GM23248 (cell line): ENCODE results near the gene CSTPP1. TPM values are rescaled to one million over a fixed set of nuclear protein-coding genes. Genes with fewer than 3 reads are reported as not detected.

Experiments used
- DNase-seq: peaks from one replicate; pipeline ENCODE4 v3.0.0-alpha.2; 2015
- H2AFZ ChIP-seq: fragments of 200-600 bp; sonication (generic); 2 replicates; pipeline ENCODE4 v1.6.1; 2016; ENCODE audit warnings: antibody characterized with exemption
- H3F3A ChIP-seq: fragments of 200-600 bp; sonication (generic); 2 replicates; pipeline ENCODE4 v1.6.1; 2016; ENCODE audit warnings: mild to moderate bottlenecking, antibody characterized with exemption, mixed run types; ENCODE audit not compliant: insufficient read depth
- H3K27ac ChIP-seq: fragments of 200-600 bp; sonication (generic); 2 replicates; pipeline ENCODE4 v1.5.1; 2016; ENCODE audit warnings: mild to moderate bottlenecking
- H3K27me3 ChIP-seq: fragments of 200-600 bp; sonication (generic); replicated peaks from 2 replicates; pipeline ENCODE4 v1.6.1; 2016; ENCODE audit warnings: mild to moderate bottlenecking; ENCODE audit not compliant: insufficient read depth
- H3K36me3 ChIP-seq: fragments of 200-600 bp; sonication (generic); 2 replicates; pipeline ENCODE4 v1.6.1; 2016; ENCODE audit warnings: low read depth, mild to moderate bottlenecking
- H3K4me1 ChIP-seq: fragments of 200-600 bp; sonication (generic); 2 replicates; pipeline ENCODE4 v1.6.1; 2016; ENCODE audit warnings: mild to moderate bottlenecking; ENCODE audit not compliant: insufficient read depth
- H3K4me2 ChIP-seq: fragments of 200-600 bp; sonication (generic); one replicate; pipeline ENCODE4 v1.6.1; 2016; ENCODE audit warnings: mild to moderate bottlenecking; ENCODE audit not compliant: unreplicated experiment
- H3K4me3 ChIP-seq: fragments of 200-600 bp; sonication (generic); 2 replicates; pipeline ENCODE4 v1.5.1; 2016; ENCODE audit warnings: mild to moderate bottlenecking
- H3K79me2 ChIP-seq: fragments of 200-600 bp; sonication (generic); 2 replicates; pipeline ENCODE4 v1.6.1; 2016; ENCODE audit warnings: mild to moderate bottlenecking; ENCODE audit not compliant: insufficient read depth
- H3K9ac ChIP-seq: fragments of 200-600 bp; sonication (generic); 2 replicates; pipeline ENCODE4 v1.6.1; 2016; ENCODE audit warnings: mild to moderate bottlenecking
- H3K9me2 ChIP-seq: fragments of 200-600 bp; sonication (generic); 2 replicates; pipeline ENCODE4 v1.6.1; 2016; ENCODE audit warnings: mixed run types, mild to moderate bottlenecking, moderate library complexity; ENCODE audit not compliant: insufficient read depth
- H3K9me3 ChIP-seq: fragments of 200-600 bp; sonication (generic); one replicate; pipeline ENCODE4 v1.6.1; 2017; ENCODE audit warnings: low read depth
- H4K20me1 ChIP-seq: fragments of 200-600 bp; sonication (generic); 2 replicates; pipeline ENCODE4 v1.6.0; 2016; ENCODE audit not compliant: insufficient read depth
- EZH2 ChIP-seq: fragments of 200-600 bp; sonication (generic); IDR thresholded peaks from 2 replicates; pipeline ENCODE4 v1.6.1; 2018; ENCODE audit warnings: antibody characterized with exemption, mild to moderate bottlenecking; ENCODE audit not compliant: insufficient read depth, poor library complexity, severe bottlenecking
- EZH2phosphoT487 ChIP-seq: fragments of 200-600 bp; sonication (generic); IDR thresholded peaks from 2 replicates; pipeline ENCODE4 v1.6.1; 2018; ENCODE audit warnings: antibody characterized with exemption, moderate library complexity, mild to moderate bottlenecking, low read depth; ENCODE audit not compliant: insufficient read depth
- WGBS, 2 experiments: methylation state at CpG; one replicate each; pipeline ENCODE4 v1.1.6; 2015 to 2017; ENCODE audit warnings: low lambda C conversion rate in 2 of 2, low coverage in 1 of 2; ENCODE audit errors: missing lambda C conversion rate in 2 of 2; 5-methylcytosine and 5-hydroxymethylcytosine counted together
- in situ Hi-C: fragments of 300-500 bp; cut with MboI; formaldehyde crosslinking; loops from 2 replicates; pipeline ENCODE4 v1.15.0; 2020
- polyA plus RNA-seq: library from polyadenylated mRNA; unstranded; fragments of >200 nt; fragmentation: Nextera tagmentation; extraction: Ambion mirVana; gene quantifications from 2 replicates; pipeline ENCODE4 v1.2.1, GENCODE V29; 2016
- total RNA-seq: library from RNA; depleted of rRNA; stranded (reverse); fragments of >200 nt; shearing (Covaris generic); gene quantifications from 2 replicates; pipeline ENCODE4 v1.2.3, GENCODE V29; 2014

The CSTPP1 gene
- total and polyA plus RNA-seq, 2 experiments from 2014 or later, result 21.7 to 39.9 TPM

- Histone ChIP-seq H3F3A (peaks cover 6% of the 10 kb centered on the region; the same call in 1 of the 2 replicates), H3K27me3 (no peaks in the 10 kb centered on the region), H3K27ac (no peak overlapping the region), H3K9me3 (no peaks in the 10 kb centered on the region), H3K4me1 (no peaks in the 10 kb centered on the region), H4K20me1 (no peaks in the 10 kb centered on the region), H3K9me2 (no peaks in the 10 kb centered on the region), H3K4me2 (no peak overlapping the region), H3K9ac (no peak overlapping the region), H3K4me3 (no peak overlapping the region), H3K36me3 (0 out of 2 replicates have a peak, but pooled peaks cover 3% of the 10 kb centered on the region), H3K79me2 (peaks cover 3% of the 10 kb centered on the region), H2AFZ (no peak overlapping the region)
- WGBS, 2 experiments, result 36 to 46% methylated on average over 9 of the region's 9 CpGs
- in situ Hi-C loops, result no loop called here
- DNase-seq, result peak; percentile 35
- TF ChIP-seq EZH2 (no peak), EZH2phosphoT487 (no peak)
These were observed 225.3 kb downstream of the CSTPP1 start for GRCh38 chr11:47161890-47162289.

GRCh38 chr11:47162426-47162825 is 225.9 kb downstream of the CSTPP1 start:
- H3K9me3 ChIP-seq, result no peaks in the 10 kb centered on the region
- no peak overlapping the region for H3K27ac ChIP-seq
- H3K9me2 ChIP-seq, result no peaks in the 10 kb centered on the region
- no peaks in the 10 kb centered on the region for H3K4me1 ChIP-seq
- H3K4me3 ChIP-seq, result no peak overlapping the region
- peaks cover 6% of the 10 kb centered on the region; the same call in 1 of the 2 replicates for H3F3A ChIP-seq
- peaks cover 4% of the 10 kb centered on the region; the same call in 1 of the 2 replicates for H3K36me3 ChIP-seq
- WGBS, 2 experiments, result 63 to 66% methylated on average over 5 of the region's 5 CpGs
- TF ChIP-seq EZH2phosphoT487 (no peak), EZH2 (no peak)
- H3K9ac ChIP-seq, result no peak overlapping the region
- no peaks in the 10 kb centered on the region for H4K20me1 ChIP-seq
- DNase-seq, result no peak
- H3K79me2 ChIP-seq, result peaks cover 9% of the 10 kb centered on the region
- H2AFZ ChIP-seq, result no peak overlapping the region
- in situ Hi-C loops, result no loop called here
- H3K4me2 ChIP-seq, result no peak overlapping the region
- no peaks in the 10 kb centered on the region for H3K27me3 ChIP-seq

- Histone ChIP-seq H3K4me3 (no peak overlapping the region), H3F3A (peaks cover 6% of the 10 kb centered on the region; the same call in 1 of the 2 replicates), H3K27ac (no peak overlapping the region), H3K4me2 (no peak overlapping the region), H2AFZ (no peak overlapping the region), H3K9ac (no peak overlapping the region), H3K36me3 (peaks cover 12% of the 10 kb centered on the region; the same call in 1 of the 2 replicates), H3K4me1 (no peaks in the 10 kb centered on the region), H3K9me2 (no peaks in the 10 kb centered on the region), H3K27me3 (no peaks in the 10 kb centered on the region), H4K20me1 (no peaks in the 10 kb centered on the region), H3K9me3 (no peaks in the 10 kb centered on the region), H3K79me2 (peaks cover 16% of the 10 kb centered on the region)
- DNase-seq, result no peak
- TF ChIP-seq EZH2 (no peak), EZH2phosphoT487 (no peak)
- 52 to 54% methylated on average over 3 of the region's 3 CpGs for WGBS, 2 experiments
- in situ Hi-C loops, result no loop called here
These were observed 226.6 kb downstream of the CSTPP1 start for GRCh38 chr11:47163193-47163592.

GRCh38 chr11:47163898-47164297 is 227.3 kb downstream of the CSTPP1 start:
- in situ Hi-C loops, result no loop called here
- no peaks in the 10 kb centered on the region for H4K20me1 ChIP-seq
- WGBS, 2 experiments, result 78 to 82% methylated on average over 15 of the region's 15 CpGs

More at GRCh38 chr11:47163898-47164297, 227.3 kb downstream of the CSTPP1 start:
- no peaks in the 10 kb centered on the region for H3K4me1 ChIP-seq
- no peaks in the 10 kb centered on the region for H3K9me2 ChIP-seq
- TF ChIP-seq EZH2phosphoT487 (no peak), EZH2 (no peak)
- H2AFZ ChIP-seq, result no peak overlapping the region
- H3K36me3 ChIP-seq, result peaks cover 19% of the 10 kb centered on the region; the same call in 1 of the 2 replicates
- H3K4me2 ChIP-seq, result no peak overlapping the region
- no peak overlapping the region for H3K4me3 ChIP-seq
- H3K79me2 ChIP-seq, result peaks cover 23% of the 10 kb centered on the region
- no peak overlapping the region for H3K27ac ChIP-seq
- H3F3A ChIP-seq, result peaks cover 6% of the 10 kb centered on the region; the same call in 1 of the 2 replicates
- no peak overlapping the region for H3K9ac ChIP-seq
- no peaks in the 10 kb centered on the region for H3K27me3 ChIP-seq
- DNase-seq, result no peak
- no peaks in the 10 kb centered on the region for H3K9me3 ChIP-seq
